Thymus (tissue), 11 donors: ENCODE results near the gene DDAH2. TPM values are rescaled to one million over a fixed set of nuclear protein-coding genes. Genes with fewer than 3 reads are reported as not detected.

Experiments used
- DNase-seq, 9 donors: peaks; one replicate each; pipeline ENCODE4 v3.0.0-alpha.2; 2013; ENCODE audit warnings: low spot score in 9 of 9, low read depth in 6 of 9, missing footprints in 1 of 9
- H3K27ac ChIP-seq, 2 donors: one replicate each; pipeline ENCODE4 v1.5.1; 2013; ENCODE audit warnings: control low read depth in 1 of 2, low read depth in 1 of 2, low read length in 1 of 2, mild to moderate bottlenecking in 1 of 2, moderate library complexity in 1 of 2
- H3K27me3 ChIP-seq, 2 donors: one replicate each; pipeline ENCODE4 v1.5.1; 2013; ENCODE audit warnings: low read length in 1 of 2; ENCODE audit not compliant: control insufficient read depth in 2 of 2, insufficient read depth in 1 of 2
- H3K36me3 ChIP-seq, 2 donors: one replicate each; pipeline ENCODE4 v1.5.1; 2013; ENCODE audit warnings: low read length in 1 of 2, mild to moderate bottlenecking in 1 of 2, moderate library complexity in 1 of 2; ENCODE audit not compliant: control insufficient read depth in 2 of 2, insufficient read depth in 2 of 2
- H3K4me1 ChIP-seq, 2 donors: one replicate each; pipeline ENCODE4 v1.5.1; 2013; ENCODE audit warnings: low read length in 2 of 2; ENCODE audit not compliant: control insufficient read depth in 2 of 2, insufficient read depth in 2 of 2
- H3K4me3 ChIP-seq, 2 donors: one replicate each; pipeline ENCODE4 v1.5.1; 2013; ENCODE audit warnings: low read length in 2 of 2, control low read depth in 1 of 2, mild to moderate bottlenecking in 1 of 2
- H3K9me3 ChIP-seq, 2 donors: one replicate each; pipeline ENCODE4 v1.5.1; 2013; ENCODE audit warnings: low read length in 1 of 2, mild to moderate bottlenecking in 1 of 2; ENCODE audit not compliant: control insufficient read depth in 2 of 2, insufficient read depth in 1 of 2
- WGBS: extraction: QIAGEN DNeasy Blood & Tissue Kit; methylation state at CpG from one replicate; pipeline ENCODE4 v1.1.7; 2013; 5-methylcytosine and 5-hydroxymethylcytosine counted together
- polyA plus RNA-seq: library from polyadenylated mRNA; stranded (reverse); fragments of 200-250 nt; gene quantifications from one replicate; pipeline ENCODE4 v1.2.3, GENCODE V29; 2013
- total RNA-seq: library from RNA; stranded (reverse); fragments of 120-200 nt; gene quantifications from one replicate; pipeline ENCODE4 v1.2.4, GENCODE V29; 2013
- donor health status: healthy.

The DDAH2 gene
- total and polyA plus RNA-seq, 2 donors: 49.6 to 105 TPM

DNA sequence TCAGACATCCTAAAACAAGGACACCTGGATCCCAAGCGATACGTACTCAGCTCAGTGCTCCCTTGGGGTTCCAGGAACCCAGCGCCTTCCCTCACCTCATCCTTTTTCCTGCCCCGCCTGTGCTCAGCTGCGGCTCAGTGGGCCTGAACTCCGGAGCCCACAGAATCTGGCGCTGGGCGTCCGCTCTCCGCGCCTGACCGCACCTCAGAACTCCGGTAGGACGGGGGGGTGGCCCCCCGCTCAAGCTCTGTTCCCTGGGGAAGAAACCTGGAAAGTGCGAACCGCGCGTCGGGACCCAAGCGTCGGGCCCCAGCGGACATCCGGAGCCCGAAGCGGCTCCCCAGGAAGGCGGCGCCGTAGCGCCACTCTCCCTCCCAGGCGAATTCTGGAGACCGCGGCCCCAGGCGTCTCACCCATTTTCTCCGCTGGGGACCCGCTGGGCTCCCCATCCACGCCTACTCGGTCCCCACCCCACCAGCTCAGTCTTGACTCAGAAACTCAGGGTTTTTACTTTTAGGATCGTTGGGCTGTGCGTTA, 47.9 kb downstream of the DDAH2 start:
- peak overlapping the region; percentile 37 to 46 for H3K27ac ChIP-seq
- H3K36me3 ChIP-seq: peaks cover 11 to 18% of the 10 kb centered on the region in 2 donors
- peak in 2 of 9 donors; percentile 43 to 65 for DNase-seq
- peak overlapping the region; percentile 62 to 70 for H3K4me3 ChIP-seq
- under 1% methylated on average over 40 of the region's 40 CpGs for WGBS
- H3K27me3 ChIP-seq: peaks cover 0 to 34% of the 10 kb centered on the region in 2 donors
- peaks cover 2 to 27% of the 10 kb centered on the region in 2 donors for H3K4me1 ChIP-seq
- no peaks in the 10 kb centered on the region for H3K9me3 ChIP-seq

DNA sequence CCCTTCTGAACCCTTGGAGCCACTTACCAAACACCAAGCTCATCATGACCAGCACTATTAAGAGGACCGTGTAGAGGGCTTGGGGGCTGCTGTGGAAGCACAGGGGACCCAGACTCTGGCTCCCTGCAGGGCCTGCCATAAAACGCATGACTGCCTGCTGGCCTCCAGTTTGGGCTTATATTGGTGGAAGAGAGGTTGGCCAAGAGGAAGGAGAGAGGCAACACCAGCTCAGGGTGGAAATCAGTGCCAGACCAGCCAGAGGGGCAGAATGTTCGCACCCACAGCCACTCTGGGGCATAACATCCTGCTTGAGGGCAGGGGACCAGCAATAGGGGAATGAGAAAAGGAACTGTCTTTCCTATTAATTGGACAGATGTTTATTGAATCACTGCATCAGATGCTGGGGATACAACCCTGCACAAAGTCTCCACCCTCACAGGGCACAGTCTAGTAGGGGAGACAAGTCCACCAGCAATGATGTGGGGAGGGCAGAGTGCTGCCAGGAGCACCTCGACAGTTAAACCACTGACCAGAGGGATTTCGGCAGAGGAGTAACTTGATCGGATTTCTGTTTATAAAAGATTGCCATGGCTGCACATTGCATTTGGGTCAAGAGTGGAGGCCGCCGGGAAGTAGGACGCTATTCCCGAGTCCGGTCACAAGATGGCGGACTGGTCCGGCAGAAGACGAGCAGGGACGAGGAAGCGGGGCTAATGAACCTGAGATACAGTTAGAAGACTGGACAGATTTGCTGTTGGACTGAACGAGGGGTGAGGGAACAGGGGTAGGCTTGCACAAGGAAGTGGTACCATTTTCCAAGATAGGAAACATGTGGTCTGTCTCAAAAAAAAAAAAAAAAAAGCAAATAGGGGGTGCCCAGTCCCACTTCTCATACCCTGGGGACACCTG, 48.6 kb downstream of the DDAH2 start, which contains the start of gene LY6G5C:
TSS of gene LY6G5C (minus strand) at position 842 of the 909 bp plus-strand sequence. CDS start at position 148, 694 bp downstream.
- H3K9me3 ChIP-seq: no peaks in the 10 kb centered on the region
- DNase-seq: peak in 3 of 9 donors; percentile 57 to 71 (median 58)
- peaks cover 2 to 27% of the 10 kb centered on the region in 2 donors for H3K4me1 ChIP-seq
- peak within 1 kb of the TSS; percentile 62 to 70 for H3K4me3 ChIP-seq
- H3K36me3 ChIP-seq: peaks cover 8 to 16% of the 10 kb centered on the region in 2 donors
- peaks cover 0 to 34% of the 10 kb centered on the region in 2 donors for H3K27me3 ChIP-seq
- 20% methylated on average over 17 of the region's 17 CpGs for WGBS
- peak within 1 kb of the TSS; percentile 37 to 46 for H3K27ac ChIP-seq

DNA sequence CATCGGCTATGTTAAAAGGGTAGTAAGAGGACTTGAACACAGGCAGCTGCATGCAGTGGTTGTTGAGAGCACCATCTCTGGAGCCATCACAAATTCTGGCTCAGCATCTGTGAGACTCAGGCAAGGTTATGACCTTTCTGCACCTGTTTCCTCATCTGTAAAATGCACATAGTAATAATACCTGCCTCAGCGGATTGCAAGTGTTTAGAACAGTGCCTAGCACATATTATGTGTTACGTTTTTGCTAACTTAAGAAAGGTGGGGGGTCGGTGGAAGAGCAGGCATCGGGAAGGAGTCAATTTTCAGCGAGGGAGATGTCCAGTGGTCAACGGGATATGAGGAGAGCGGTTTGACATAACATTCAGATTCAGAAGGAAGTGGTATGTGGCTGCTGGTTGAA, 51.1 kb downstream of the DDAH2 start:
- WGBS: 89% methylated on average over 8 of the region's 8 CpGs
- no peaks in the 10 kb centered on the region for H3K9me3 ChIP-seq
- no peak overlapping the region for H3K27ac ChIP-seq
- no peak for DNase-seq
- H3K27me3 ChIP-seq: peaks cover 0 to 28% of the 10 kb centered on the region in 2 donors
- no peak overlapping the region for H3K4me3 ChIP-seq
- peaks cover 2 to 27% of the 10 kb centered on the region in 2 donors for H3K4me1 ChIP-seq
- peaks cover 11 to 17% of the 10 kb centered on the region in 2 donors for H3K36me3 ChIP-seq

Other genes with a start within 250 kb of the DDAH2 start
Only the 30 nearest of the 42 such genes appear.
- gene LTA, start 157.0 kb downstream of the DDAH2 start, total RNA-seq: 8.9 TPM
- gene LTA, start 157.0 kb downstream of the DDAH2 start, polyA plus RNA-seq: 2.2 TPM
- gene TNF, start 153.7 kb downstream of the DDAH2 start, total RNA-seq: 3.5 TPM
- gene TNF, start 153.7 kb downstream of the DDAH2 start, polyA plus RNA-seq: 1.4 TPM
- 337 TPM for gene LTB, start 146.9 kb downstream of the DDAH2 start, total RNA-seq
- 128 TPM for gene LTB, start 146.9 kb downstream of the DDAH2 start, polyA plus RNA-seq
- 134 TPM for gene LST1, start 143.0 kb downstream of the DDAH2 start, total RNA-seq
- gene LST1, start 143.0 kb downstream of the DDAH2 start, polyA plus RNA-seq: 32.4 TPM
- 2.7 TPM for gene NCR3, start 136.3 kb downstream of the DDAH2 start, total RNA-seq
- 2.4 TPM for gene NCR3, start 136.3 kb downstream of the DDAH2 start, polyA plus RNA-seq
- 558 TPM for gene AIF1, start 114.1 kb downstream of the DDAH2 start, total RNA-seq
- 198 TPM for gene AIF1, start 114.1 kb downstream of the DDAH2 start, polyA plus RNA-seq
- 35.3 TPM for gene PRRC2A, start 108.6 kb downstream of the DDAH2 start, total RNA-seq
- gene PRRC2A, start 108.6 kb downstream of the DDAH2 start, polyA plus RNA-seq: 148 TPM
- 101 TPM for gene BAG6, start 76.6 kb downstream of the DDAH2 start, total RNA-seq
- 271 TPM for gene BAG6, start 76.6 kb downstream of the DDAH2 start, polyA plus RNA-seq
- 6.1 TPM for gene APOM, start 73.4 kb downstream of the DDAH2 start, total RNA-seq
- gene APOM, start 73.4 kb downstream of the DDAH2 start, polyA plus RNA-seq: 9.1 TPM
- gene C6orf47, start 68.5 kb downstream of the DDAH2 start, total RNA-seq: 19.1 TPM
- 16.7 TPM for gene C6orf47, start 68.5 kb downstream of the DDAH2 start, polyA plus RNA-seq
- 25.2 TPM for gene GPANK1, start 64.3 kb downstream of the DDAH2 start, total RNA-seq
- gene GPANK1, start 64.3 kb downstream of the DDAH2 start, polyA plus RNA-seq: 13.8 TPM
- gene CSNK2B, start 63.2 kb downstream of the DDAH2 start, total RNA-seq: 169 TPM
- gene CSNK2B, start 63.2 kb downstream of the DDAH2 start, polyA plus RNA-seq: 169 TPM
- gene LY6G5B, start 59.3 kb downstream of the DDAH2 start, total RNA-seq: 2.3 TPM
- gene LY6G5B, start 59.3 kb downstream of the DDAH2 start, polyA plus RNA-seq: 6.5 TPM
- gene LY6G5C, start 48.2 kb downstream of the DDAH2 start, total RNA-seq: 0.90 TPM
- gene LY6G5C, start 48.2 kb downstream of the DDAH2 start, polyA plus RNA-seq: 9.1 TPM
- gene ABHD16A, start 26.0 kb downstream of the DDAH2 start, total RNA-seq: 50.0 TPM
- 51.3 TPM for gene ABHD16A, start 26.0 kb downstream of the DDAH2 start, polyA plus RNA-seq
- 0.05 TPM for gene LY6G6F, start 22.4 kb downstream of the DDAH2 start, total RNA-seq
- not detected for gene LY6G6F, start 22.4 kb downstream of the DDAH2 start, polyA plus RNA-seq
- not detected for gene LY6G6D, start 14.0 kb downstream of the DDAH2 start, total RNA-seq
- gene LY6G6D, start 14.0 kb downstream of the DDAH2 start, polyA plus RNA-seq: not detected
- not detected for gene LY6G6C, start 7.6 kb downstream of the DDAH2 start, total RNA-seq
- gene LY6G6C, start 7.6 kb downstream of the DDAH2 start, polyA plus RNA-seq: 7.0 TPM
- 0.14 TPM for gene MPIG6B, start 5.9 kb downstream of the DDAH2 start, total RNA-seq
- gene MPIG6B, start 5.9 kb downstream of the DDAH2 start, polyA plus RNA-seq: 0.32 TPM
- gene CLIC1, start 7.2 kb upstream of the DDAH2 start, total RNA-seq: 431 TPM
- 337 TPM for gene CLIC1, start 7.2 kb upstream of the DDAH2 start, polyA plus RNA-seq
- 8.4 TPM for gene MSH5, start 10.7 kb upstream of the DDAH2 start, total RNA-seq
- 15.2 TPM for gene MSH5, start 10.7 kb upstream of the DDAH2 start, polyA plus RNA-seq
- 1.2 TPM for gene SAPCD1, start 33.4 kb upstream of the DDAH2 start, total RNA-seq
- 9.7 TPM for gene SAPCD1, start 33.4 kb upstream of the DDAH2 start, polyA plus RNA-seq
- gene VWA7, start 48.0 kb upstream of the DDAH2 start, total RNA-seq: 0.76 TPM
- gene VWA7, start 48.0 kb upstream of the DDAH2 start, polyA plus RNA-seq: 0.66 TPM
- gene VARS1, start 66.5 kb upstream of the DDAH2 start, total RNA-seq: 16.6 TPM
- gene VARS1, start 66.5 kb upstream of the DDAH2 start, polyA plus RNA-seq: 25.2 TPM
- 71.8 TPM for gene LSM2, start 77.7 kb upstream of the DDAH2 start, total RNA-seq
- 76.8 TPM for gene LSM2, start 77.7 kb upstream of the DDAH2 start, polyA plus RNA-seq
- gene HSPA1L, start 86.0 kb upstream of the DDAH2 start, total RNA-seq: 1.2 TPM
- gene HSPA1L, start 86.0 kb upstream of the DDAH2 start, polyA plus RNA-seq: 2.4 TPM
- gene HSPA1A, start 86.2 kb upstream of the DDAH2 start, total RNA-seq: 73.8 TPM
- gene HSPA1A, start 86.2 kb upstream of the DDAH2 start, polyA plus RNA-seq: 68.8 TPM
- gene HSPA1B, start 98.4 kb upstream of the DDAH2 start, total RNA-seq: 110 TPM
- gene HSPA1B, start 98.4 kb upstream of the DDAH2 start, polyA plus RNA-seq: 46.8 TPM
- 20.8 TPM for gene NEU1, start 133.5 kb upstream of the DDAH2 start, total RNA-seq
- gene NEU1, start 133.5 kb upstream of the DDAH2 start, polyA plus RNA-seq: 21.9 TPM
- gene SLC44A4, start 149.7 kb upstream of the DDAH2 start, total RNA-seq: 0.42 TPM
- gene SLC44A4, start 149.7 kb upstream of the DDAH2 start, polyA plus RNA-seq: 1.7 TPM